Pancreas (tissue), 10 donors: ENCODE data around the gene KLF16. TPM values are rescaled to one million over a fixed set of nuclear protein-coding genes. Genes with fewer than 3 reads are reported as not detected.

Experiments used
- ATAC-seq, 4 donors: fragments of 200-7000 bp; cut with Tn5 transposase; one replicate each; pipeline versions ENCODE4 v1.8.0 to v1.9.1; 2020; ENCODE audit warnings: mild to moderate bottlenecking in 4 of 4, moderate library complexity in 4 of 4
- DNase-seq, 6 donors: peaks; one replicate each; pipeline ENCODE4 v3.0.0-alpha.2; 2020
- FAIRE-seq: peaks from 2 replicates; lab custom pipeline; 2012; peaks lifted over from hg19 to GRCh38; lab: Jason Lieb, UNC
- H3K27ac ChIP-seq, 4 donors: fragments of 200-600 bp; sonication (generic); 1 replicate in 3 of 4; 2 replicates in 1 of 4; pipeline versions ENCODE4 v1.5.0 to v1.8.0; 2020
- H3K27me3 ChIP-seq, 4 donors: fragments of 200-600 bp; one replicate each; pipeline ENCODE4 v1.8.0; 2021
- H3K36me3 ChIP-seq, 3 donors: fragments of 200-600 bp; sonication (generic) in 1 of 3; one replicate each; pipeline versions ENCODE4 v1.5.0 to v1.8.0; 2020 to 2021
- H3K4me1 ChIP-seq, 3 donors: fragments of 200-600 bp; one replicate each; pipeline ENCODE4 v1.8.0; 2021
- H3K4me3 ChIP-seq, 4 donors: fragments of 200-600 bp; sonication (generic) in 2 of 4; one replicate each; pipeline versions ENCODE4 v1.5.0 to v1.8.0; 2020 to 2021
- H3K9me3 ChIP-seq, 4 donors: fragments of 200-600 bp; one replicate each; pipeline ENCODE4 v1.8.0; 2021
- CTCF ChIP-seq, 4 donors: fragments of 200-600 bp; sonication (generic) in 3 of 4; IDR thresholded peaks; one replicate each; pipeline versions ENCODE4 v1.5.0 to v1.8.0; 2021; ENCODE audit warnings: antibody characterized with exemption in 4 of 4
- WGBS, 2 donors: extraction: QIAGEN DNeasy Blood & Tissue Kit; methylation state at CpG; one replicate each; pipeline ENCODE4 v1.1.7; 2013; 5-methylcytosine and 5-hydroxymethylcytosine counted together
- intact Hi-C, 3 donors: fragments of 100-400 bp; cut with DNase I; formaldehyde crosslinking; loops; one replicate each; pipeline versions ENCODE4 v1.11.1 to v1.14.2; 2022
- polyA plus RNA-seq, 2 donors: library from polyadenylated mRNA; stranded (reverse); fragments of 200-250 nt; gene quantifications; one replicate each; pipeline ENCODE4 v1.2.3, GENCODE V29; 2013
- total RNA-seq, 6 donors: library from RNA; stranded (reverse); fragmentation: NEBNext Ultra II Directional in 4 of 6; extraction: Animal tissue kit (Norgen Biotek cat#: 25700) in 4 of 6; gene quantifications; one replicate each; pipeline versions ENCODE4 v1.2.1 to v1.2.4, GENCODE V29; 2021 to 2023
- donor health status: healthy with polysubstance abuse.
- donor health status: DM: no; HTN: no; CAD: no; lungs with moderate emphysema.
- donor health status: DM: no; HTN: no; CAD: no.
- donor health status: control.
- donor health status: control.
- donor health status: Bipolar disorder and iron deficiency.
- donor health status: DM: yes; HTN: yes; CAD: no.
- donor health status: DM: no; HTN: no; CAD: no.
- donor health status: DM: no; HTN: no; CAD: no.
- donor health status: DM: yes; HTN: yes; CAD: no.

The KLF16 gene
- total and polyA plus RNA-seq, 8 donors, result 4.3 to 10.4 (median 7.5) TPM

GRCh38 chr19:1845125-1845515, 18.3 kb downstream of the KLF16 start:
- DNase-seq (peak in 1 of 6 donors; percentile 63), ATAC-seq (no peak), FAIRE-seq (no peak)
- WGBS, 2 donors, result 79 to 85% methylated on average over 15 to 16 of the region's 16 CpGs
- Histone ChIP-seq H3K4me3 (no peak overlapping the region), H3K9me3 (no peaks in the 10 kb centered on the region), H3K27me3 (no peaks in the 10 kb centered on the region), H3K27ac (no peak overlapping the region), H3K4me1 (peaks cover 17 to 23% (median 19%) of the 10 kb centered on the region in 3 donors), H3K36me3 (no peaks in the 10 kb centered on the region)
- TF ChIP-seq CTCF (IDR thresholded peaks at IDR 0.05), result no peak
- intact Hi-C loops, result no loop called here

GRCh38 chr19:1844513-1845124, 18.8 kb downstream of the KLF16 start:
- Histone ChIP-seq H3K27me3 (no peaks in the 10 kb centered on the region), H3K4me1 (peaks cover 17 to 23% (median 19%) of the 10 kb centered on the region in 3 donors), H3K36me3 (no peaks in the 10 kb centered on the region), H3K9me3 (no peaks in the 10 kb centered on the region), H3K4me3 (no peak overlapping the region), H3K27ac (no peak overlapping the region)
- TF ChIP-seq CTCF (IDR thresholded peaks at IDR 0.05), result no peak
- no peak for ATAC-seq
- 71 to 72% methylated on average over 17 to 19 of the region's 19 CpGs for WGBS, 2 donors
- DNase-seq, result peak in 2 of 6 donors; percentile 26 to 76
- intact Hi-C loops, result no loop called here
- no peak for FAIRE-seq

GRCh38 chr19:1843646-1844394, 19.6 kb downstream of the KLF16 start:
- peak in 2 of 6 donors; percentile 29 to 65 for DNase-seq
- H3K9me3 ChIP-seq, result no peaks in the 10 kb centered on the region
- intact Hi-C loops, result no loop called here
- H3K27ac ChIP-seq, result no peak overlapping the region
- no peaks in the 10 kb centered on the region for H3K36me3 ChIP-seq
- peaks cover 17 to 23% (median 19%) of the 10 kb centered on the region in 3 donors for H3K4me1 ChIP-seq
- no peak for TF ChIP-seq CTCF (IDR thresholded peaks at IDR 0.05)
- no peak for ATAC-seq
- no peaks in the 10 kb centered on the region for H3K27me3 ChIP-seq
- FAIRE-seq, result no peak
- 76 to 81% methylated on average over 25 of the region's 25 CpGs for WGBS, 2 donors
- H3K4me3 ChIP-seq, result no peak overlapping the region

GRCh38 chr19:1843116-1843515, 20.3 kb downstream of the KLF16 start:
- Histone ChIP-seq H3K4me1 (peaks cover 17 to 23% (median 19%) of the 10 kb centered on the region in 3 donors), H3K36me3 (no peaks in the 10 kb centered on the region), H3K4me3 (no peak overlapping the region), H3K27ac (no peak overlapping the region), H3K9me3 (no peaks in the 10 kb centered on the region), H3K27me3 (no peaks in the 10 kb centered on the region)
- intact Hi-C loops, result no loop called here
- no peak for ATAC-seq
- FAIRE-seq, result no peak
- no peak for TF ChIP-seq CTCF (IDR thresholded peaks at IDR 0.05)
- DNase-seq, result peak in 2 of 6 donors; percentile 29 to 52
- WGBS, 2 donors, result 86 to 87% methylated on average over 22 of the region's 22 CpGs
